HEK293 (cell line): ENCODE results near the gene NUP210.

ENCODE experiments used
- CTCF ChIA-PET: fragments of 350-600 bp; formaldehyde crosslinking; extraction: SDS; loops from one replicate; lab custom pipeline; 2021; ENCODE audit warnings: antibody characterized with exemption; lab: Yijun Ruan, JAX
- POLR2A ChIA-PET: fragments of 300-600 bp; formaldehyde crosslinking; extraction: SDS; loops from one replicate; lab custom pipeline; 2020; ENCODE audit warnings: antibody characterized with exemption, inconsistent platforms; lab: Yijun Ruan, JAX
- H3K27ac ChIP-seq: fragments of 200-500 bp; sonication (Bioruptor generic); 2 replicates; pipeline ENCODE4 v1.5.1; 2014; ENCODE audit warnings: low read depth, low read length, control low read depth, inconsistent platforms; ENCODE audit errors: extremely low read depth
- H3K36me3 ChIP-seq, 2 experiments: fragments of 200-500 bp in 1 of 2; sonication (Bioruptor generic) in 1 of 2; 1 replicate in 1 of 2; 2 replicates in 1 of 2; pipeline ENCODE4 v1.5.1; 2014 to 2017; ENCODE audit warnings: inconsistent platforms in 2 of 2, low read length in 2 of 2; ENCODE audit not compliant: control insufficient read depth in 2 of 2, insufficient read depth in 1 of 2
- H3K4me1 ChIP-seq: fragments of 200-500 bp; sonication (Bioruptor generic); 2 replicates; pipeline ENCODE4 v1.5.1; 2014; ENCODE audit warnings: mild to moderate bottlenecking, low read length, inconsistent platforms; ENCODE audit not compliant: control insufficient read depth, insufficient read depth
- H3K4me3 ChIP-seq: 2 replicates; pipeline ENCODE4 v1.5.1; 2011; ENCODE audit warnings: low read depth, mild to moderate bottlenecking, control low read depth, low read length, moderate library complexity
- H3K9me3 ChIP-seq: fragments of 200-500 bp; sonication (Bioruptor generic); 2 replicates; pipeline ENCODE4 v1.5.1; 2014; ENCODE audit warnings: low read depth, low read length, inconsistent platforms; ENCODE audit not compliant: control insufficient read depth, insufficient read depth
- AEBP2 ChIP-seq: fragments of 450-650 bp; formaldehyde crosslinking; IDR thresholded peaks from 2 replicates; pipeline ENCODE4 v1.5.1; 2016; ENCODE audit warnings: missing biosample characterization, missing genetic modification characterization, borderline replicate concordance
- ATF2 ChIP-seq: fragments of 450-650 bp; formaldehyde crosslinking; IDR thresholded peaks from 2 replicates; pipeline ENCODE4 v1.5.1; 2016; ENCODE audit warnings: missing biosample characterization, missing genetic modification characterization, low read depth
- BCL11A ChIP-seq: fragments of 450-650 bp; formaldehyde crosslinking; IDR thresholded peaks from 2 replicates; pipeline ENCODE4 v1.5.1; 2016; ENCODE audit warnings: low read depth, missing biosample characterization, missing genetic modification characterization
- PRDM6 ChIP-seq: fragments of 450-650 bp; formaldehyde crosslinking; IDR thresholded peaks from 2 replicates; pipeline ENCODE4 v1.5.1; 2017; ENCODE audit warnings: missing biosample characterization, missing genetic modification characterization
- SCRT2 ChIP-seq: fragments of 450-650 bp; formaldehyde crosslinking; IDR thresholded peaks from 2 replicates; pipeline ENCODE4 v1.5.1; 2016; ENCODE audit warnings: missing biosample characterization, missing genetic modification characterization
- ZBTB8A ChIP-seq: fragments of 450-650 bp; formaldehyde crosslinking; IDR thresholded peaks from 2 replicates; pipeline ENCODE4 v1.5.1; 2016; ENCODE audit warnings: missing biosample characterization, missing genetic modification characterization
- ZFP41 ChIP-seq: fragments of 450-650 bp; formaldehyde crosslinking; IDR thresholded peaks from 2 replicates; pipeline ENCODE4 v1.5.1; 2016; ENCODE audit warnings: missing biosample characterization, missing genetic modification characterization, borderline replicate concordance
- ZNF157 ChIP-seq: fragments of 450-650 bp; formaldehyde crosslinking; IDR thresholded peaks from 2 replicates; pipeline ENCODE4 v1.5.1; 2016; ENCODE audit warnings: missing biosample characterization, missing genetic modification characterization
- ZNF501 ChIP-seq: fragments of 450-650 bp; formaldehyde crosslinking; IDR thresholded peaks from 2 replicates; pipeline ENCODE4 v1.5.1; 2016; ENCODE audit warnings: missing biosample characterization, missing genetic modification characterization
- ZNF513 ChIP-seq: fragments of 450-650 bp; IDR thresholded peaks from 2 replicates; pipeline ENCODE4 v1.5.1; 2018; ENCODE audit warnings: missing biosample characterization, missing genetic modification characterization
- ZNF561 ChIP-seq: fragments of 450-650 bp; IDR thresholded peaks from 2 replicates; pipeline ENCODE4 v1.5.1; 2018; ENCODE audit warnings: missing biosample characterization, missing genetic modification characterization, borderline replicate concordance
- ZNF624 ChIP-seq: fragments of 450-650 bp; formaldehyde crosslinking; IDR thresholded peaks from 2 replicates; pipeline ENCODE4 v1.5.1; 2017; ENCODE audit warnings: missing biosample characterization, missing genetic modification characterization
- ZNF658 ChIP-seq: fragments of 450-650 bp; formaldehyde crosslinking; IDR thresholded peaks from 2 replicates; pipeline ENCODE4; 2016; ENCODE audit warnings: missing biosample characterization, missing genetic modification characterization
- ZNF692 ChIP-seq: fragments of 450-650 bp; formaldehyde crosslinking; IDR thresholded peaks from 2 replicates; pipeline ENCODE4 v1.5.1; 2016; ENCODE audit warnings: missing biosample characterization, missing genetic modification characterization
- ZNF791 ChIP-seq: fragments of 450-650 bp; formaldehyde crosslinking; IDR thresholded peaks from 2 replicates; pipeline ENCODE4 v1.5.1; 2016; ENCODE audit warnings: missing biosample characterization, missing genetic modification characterization

The NUP210 gene

GRCh38 chr3:13268120-13268519 is 152.0 kb downstream of the NUP210 start:
- POLR2A ChIA-PET = interaction anchor here (0.7 kb wide), 1 partner anchor 212 kb away, joined by 3 read pairs; the partner anchor contains the start of gene HDAC11
- CTCF ChIA-PET = interaction anchor here (1.0 kb wide), 1 partner anchor 13 kb away, joined by 3 read pairs; no protein-coding TSS in a partner anchor
- H3K36me3 ChIP-seq = no peaks in the 10 kb centered on the region
- H3K4me3 ChIP-seq = no peak overlapping the region
- no peaks in the 10 kb centered on the region for H3K4me1 ChIP-seq
- H3K9me3 ChIP-seq = no peaks in the 10 kb centered on the region
- H3K27ac ChIP-seq = no peak overlapping the region
- TF ChIP-seq ZNF791 (no peak), SCRT2 (tag by site-specific recombination) (0 out of 2 replicates have a peak, but pooled peaks have one; percentile 9)

- ChIA-PET POLR2A (no interaction called here), CTCF (no interaction called here)
- Histone ChIP-seq H3K4me3 (no peak overlapping the region), H3K9me3 (no peaks in the 10 kb centered on the region), H3K36me3 (no peaks in the 10 kb centered on the region), H3K4me1 (no peaks in the 10 kb centered on the region), H3K27ac (no peak overlapping the region)
- no peak for TF ChIP-seq PRDM6 (tag by site-specific recombination)
- TF ChIP-seq ZNF561 = no peak
- no peak for TF ChIP-seq BCL11A (tag by site-specific recombination)
- TF ChIP-seq ZNF157 (tag by site-specific recombination) = no peak
- no peak for TF ChIP-seq ZBTB8A (tag by site-specific recombination)
- no peak for TF ChIP-seq ZNF692
- no peak for TF ChIP-seq AEBP2 (tag by site-specific recombination)
- no peak for TF ChIP-seq ZNF624 (tag by site-specific recombination)
- no peak for TF ChIP-seq ZNF501 (tag by site-specific recombination)
- TF ChIP-seq ZNF513 (tag by site-specific recombination) = no peak
- no peak for TF ChIP-seq ATF2 (tag by site-specific recombination)
- no peak for TF ChIP-seq ZNF658
- TF ChIP-seq ZFP41 = no peak
These were observed 153.3 kb downstream of the NUP210 start for GRCh38 chr3:13266651-13267362.
